WTC11 (cell line): ENCODE results near the gene NBEA. TPM values are rescaled to one million over a fixed set of nuclear protein-coding genes. Genes with fewer than 3 reads are reported as not detected.

ENCODE experiments used
- ATAC-seq: fragments of 200-7000 bp; cut with Tn5 transposase; 2 replicates; pipeline ENCODE4 v1.10.0; 2021; ENCODE audit warnings: mild to moderate bottlenecking, moderate library complexity
- CTCF ChIA-PET: fragments of 300-600 bp; sonication (Branson Sonifier 250); formaldehyde crosslinking; loops from one replicate; lab custom pipeline; 2021; ENCODE audit warnings: antibody characterized with exemption; lab: Charles Lee
- POLR2A ChIA-PET: fragments of 350-600 bp; sonication (Branson Sonifier 250); formaldehyde crosslinking; loops from one replicate; lab custom pipeline; 2021; ENCODE audit warnings: antibody characterized with exemption; lab: Charles Lee
- DNase-seq: peaks from one replicate; pipeline ENCODE4 v3.0.0; 2021; ENCODE audit warnings: low spot score
- H3K27ac Mint-ChIP-seq: 2 replicates; pipeline ENCODE4 v1.8.0; 2021; ENCODE audit warnings: mixed read lengths
- H3K27me3 Mint-ChIP-seq: 2 replicates; pipeline ENCODE4 v1.8.0; 2021; ENCODE audit warnings: low read depth, mild to moderate bottlenecking, moderate library complexity, mixed read lengths
- H3K36me3 Mint-ChIP-seq: 2 replicates; pipeline ENCODE4 v1.8.0; 2021; ENCODE audit warnings: mixed read lengths
- H3K4me1 Mint-ChIP-seq: 2 replicates; pipeline ENCODE4 v1.8.0; 2022; ENCODE audit warnings: mixed read lengths
- H3K4me3 Mint-ChIP-seq: 2 replicates; pipeline ENCODE4 v1.8.0; 2021; ENCODE audit warnings: mild to moderate bottlenecking, moderate library complexity, mixed read lengths
- H3K9me3 Mint-ChIP-seq: 2 replicates; pipeline ENCODE4 v1.8.0; 2021; ENCODE audit warnings: mixed read lengths
- ARID4B ChIP-seq: sonication (generic); formaldehyde crosslinking; IDR thresholded peaks from 2 replicates; pipeline ENCODE4 v1.8.0; 2023; ENCODE audit warnings: missing genetic modification reagents, mild to moderate bottlenecking, borderline replicate concordance
- CBFB ChIP-seq: sonication (generic); formaldehyde crosslinking; IDR thresholded peaks from 2 replicates; pipeline ENCODE4 v1.8.1; 2022; ENCODE audit warnings: mild to moderate bottlenecking, low read depth, missing genetic modification reagents
- E2F4 ChIP-seq: sonication (generic); formaldehyde crosslinking; IDR thresholded peaks from 2 replicates; pipeline ENCODE4 v1.8.1; 2022; ENCODE audit warnings: low read depth, mild to moderate bottlenecking, moderate library complexity, missing genetic modification reagents, borderline replicate concordance
- E2F5 ChIP-seq: sonication (generic); formaldehyde crosslinking; IDR thresholded peaks from 2 replicates; pipeline ENCODE4 v1.8.1; 2022; ENCODE audit warnings: mild to moderate bottlenecking, moderate library complexity, missing genetic modification reagents
- ELF4 ChIP-seq: sonication (generic); formaldehyde crosslinking; IDR thresholded peaks from 2 replicates; pipeline ENCODE4 v1.8.1; 2022; ENCODE audit warnings: low read depth, mild to moderate bottlenecking, moderate library complexity, missing genetic modification reagents
- EMX1 ChIP-seq: fragments of 250-450 bp; sonication (Bioruptor Pico); IDR thresholded peaks from 2 replicates; pipeline ENCODE4 v1.8.0; 2021; ENCODE audit warnings: mild to moderate bottlenecking
- FOXJ3 ChIP-seq: sonication (generic); formaldehyde crosslinking; IDR thresholded peaks from 2 replicates; pipeline ENCODE4 v1.9.0; 2021; ENCODE audit warnings: missing genetic modification reagents, mild to moderate bottlenecking, borderline replicate concordance
- FOXK1 ChIP-seq: sonication (generic); formaldehyde crosslinking; IDR thresholded peaks from 2 replicates; pipeline ENCODE4 v1.8.0; 2022; ENCODE audit warnings: mild to moderate bottlenecking, moderate library complexity, missing genetic modification reagents
- MLX ChIP-seq: sonication (generic); formaldehyde crosslinking; IDR thresholded peaks from 2 replicates; pipeline ENCODE4 v1.8.1; 2023; ENCODE audit warnings: mild to moderate bottlenecking, missing genetic modification reagents, moderate library complexity
- NR1H2 ChIP-seq: sonication (generic); formaldehyde crosslinking; IDR thresholded peaks from 2 replicates; pipeline ENCODE4 v1.9.0; 2021; ENCODE audit warnings: mild to moderate bottlenecking, moderate library complexity, missing genetic modification reagents
- STAT6 ChIP-seq: sonication (generic); formaldehyde crosslinking; conservative IDR thresholded peaks from 2 replicates; pipeline ENCODE4 v1.8.1; 2023; ENCODE audit warnings: mild to moderate bottlenecking, low read depth, missing genetic modification reagents, moderate library complexity
- TEAD1 ChIP-seq: sonication (generic); formaldehyde crosslinking; IDR thresholded peaks from 2 replicates; pipeline ENCODE4 v1.8.0; 2022; ENCODE audit warnings: mild to moderate bottlenecking, missing genetic modification reagents
- total RNA-seq: library from RNA; stranded (reverse); gene quantifications from 3 replicates; pipeline ENCODE4 v1.2.3, GENCODE V29; 2021
- TF ChIP-seq, protein P1 (sequence below): sonication (generic); formaldehyde crosslinking; IDR thresholded peaks from 2 replicates; pipeline ENCODE4 v1.8.0; 2022; ENCODE audit warnings: mild to moderate bottlenecking, missing genetic modification reagents
- TF ChIP-seq, protein P2 (sequence below): sonication (generic); formaldehyde crosslinking; IDR thresholded peaks from 2 replicates; pipeline ENCODE4 v1.8.0; 2023; ENCODE audit warnings: mild to moderate bottlenecking, missing genetic modification reagents
- TF ChIP-seq, protein P3 (sequence below): sonication (generic); formaldehyde crosslinking; IDR thresholded peaks from 2 replicates; pipeline ENCODE4 v1.8.1; 2023; ENCODE audit warnings: mild to moderate bottlenecking, missing genetic modification reagents

Gene NBEA
- total RNA-seq, 1 experiment from 2014 or later = 20.9 TPM

DNA sequence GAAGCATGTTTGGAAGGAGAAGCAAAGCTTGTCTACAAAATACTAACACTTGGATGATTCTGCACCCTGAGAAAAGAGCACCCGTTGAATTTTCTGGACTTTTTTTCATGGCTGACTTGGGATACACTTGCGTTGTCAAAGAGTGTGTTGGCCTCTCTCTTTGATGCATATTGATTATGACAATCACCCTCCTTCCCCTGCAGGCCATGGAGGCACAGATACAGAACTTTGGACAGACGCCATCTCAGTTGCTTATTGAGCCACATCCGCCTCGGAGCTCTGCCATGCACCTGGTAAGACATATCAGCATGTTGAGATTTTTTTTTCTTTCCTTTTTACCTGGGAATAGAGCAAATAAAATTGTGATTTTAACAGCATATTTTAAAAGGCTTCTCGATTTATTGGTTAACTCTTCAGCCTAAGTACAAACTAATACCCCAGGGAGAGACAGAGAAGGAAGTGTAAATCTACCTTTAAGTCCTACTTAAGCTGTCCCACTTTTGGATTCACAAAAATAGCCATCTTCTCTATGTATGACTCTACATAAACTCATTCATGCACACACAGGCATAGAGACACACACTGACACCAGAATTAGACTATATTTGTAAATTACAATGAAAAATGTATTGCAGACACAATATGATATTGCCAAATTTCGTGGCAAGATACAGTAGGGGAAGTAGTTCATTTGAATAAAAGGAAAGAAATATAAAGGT lies 704.1 kb downstream of the NBEA start (continued):
- no peak for TF ChIP-seq FOXJ3 (CRISPR knock-in tag)

DNA sequence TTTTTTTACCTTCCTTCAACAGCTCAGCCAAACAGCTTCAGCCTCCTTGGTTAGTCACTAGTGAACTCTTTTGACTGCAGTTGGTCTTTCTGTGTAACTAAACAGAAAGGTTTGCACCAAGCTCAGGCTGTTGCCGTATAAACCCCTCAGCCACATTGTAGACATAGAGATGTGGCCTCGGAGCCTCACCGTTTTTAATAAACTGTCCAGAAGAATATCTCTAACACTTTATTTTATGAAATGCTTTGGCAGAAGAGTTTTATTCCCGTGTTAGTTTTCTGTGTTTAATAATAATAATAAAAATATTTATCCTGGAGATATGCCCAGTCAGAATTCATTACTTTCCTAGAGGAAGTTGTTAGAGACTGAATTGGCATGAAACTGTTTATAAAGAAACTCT lies 706.1 kb downstream of the NBEA start:
- TF ChIP-seq, protein P1, sequence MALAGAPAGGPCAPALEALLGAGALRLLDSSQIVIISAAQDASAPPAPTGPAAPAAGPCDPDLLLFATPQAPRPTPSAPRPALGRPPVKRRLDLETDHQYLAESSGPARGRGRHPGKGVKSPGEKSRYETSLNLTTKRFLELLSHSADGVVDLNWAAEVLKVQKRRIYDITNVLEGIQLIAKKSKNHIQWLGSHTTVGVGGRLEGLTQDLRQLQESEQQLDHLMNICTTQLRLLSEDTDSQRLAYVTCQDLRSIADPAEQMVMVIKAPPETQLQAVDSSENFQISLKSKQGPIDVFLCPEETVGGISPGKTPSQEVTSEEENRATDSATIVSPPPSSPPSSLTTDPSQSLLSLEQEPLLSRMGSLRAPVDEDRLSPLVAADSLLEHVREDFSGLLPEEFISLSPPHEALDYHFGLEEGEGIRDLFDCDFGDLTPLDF (CRISPR knock-in tag) = no peak
- no peak for TF ChIP-seq E2F5 (CRISPR knock-in tag)
- no peak overlapping the region for H3K4me3 Mint-ChIP-seq
- H3K27me3 Mint-ChIP-seq = no peaks in the 10 kb centered on the region
- ChIA-PET CTCF (interaction anchor here (0.6 to 2.5 kb wide), 3 partner anchors 17 to 732 kb away, joined by 3 to 6 read pairs (median 4); no protein-coding TSS in a partner anchor), POLR2A (no interaction called here)
- no peaks in the 10 kb centered on the region for H3K4me1 Mint-ChIP-seq
- H3K9me3 Mint-ChIP-seq = no peaks in the 10 kb centered on the region
- no peak overlapping the region for H3K27ac Mint-ChIP-seq
- no peaks in the 10 kb centered on the region for H3K36me3 Mint-ChIP-seq
- DNase-seq (no peak), ATAC-seq (no peak)

- ChIA-PET CTCF (interaction anchor here (0.8 kb wide), 1 partner anchor 26 kb away, joined by 3 read pairs; no protein-coding TSS in a partner anchor), POLR2A (no interaction called here)
- no peak overlapping the region for H3K27ac Mint-ChIP-seq
- no peaks in the 10 kb centered on the region for H3K36me3 Mint-ChIP-seq
- H3K9me3 Mint-ChIP-seq = no peaks in the 10 kb centered on the region
- no peaks in the 10 kb centered on the region for H3K27me3 Mint-ChIP-seq
- H3K4me1 Mint-ChIP-seq = no peaks in the 10 kb centered on the region
- ATAC-seq = no peak
- H3K4me3 Mint-ChIP-seq = no peak overlapping the region
- TF ChIP-seq E2F4 (CRISPR knock-in tag) (no peak), ELF4 (CRISPR knock-in tag) (no peak), TEAD1 (CRISPR knock-in tag) (no peak), CBFB (CRISPR knock-in tag) (no peak), STAT6 (no peak), FOXK1 (CRISPR knock-in tag) (no peak), NR1H2 (CRISPR knock-in tag) (no peak), MLX (CRISPR knock-in tag) (no peak), ARID4B (CRISPR knock-in tag) (no peak), EMX1 (CRISPR knock-in tag) (no peak)
- TF ChIP-seq, protein P2, sequence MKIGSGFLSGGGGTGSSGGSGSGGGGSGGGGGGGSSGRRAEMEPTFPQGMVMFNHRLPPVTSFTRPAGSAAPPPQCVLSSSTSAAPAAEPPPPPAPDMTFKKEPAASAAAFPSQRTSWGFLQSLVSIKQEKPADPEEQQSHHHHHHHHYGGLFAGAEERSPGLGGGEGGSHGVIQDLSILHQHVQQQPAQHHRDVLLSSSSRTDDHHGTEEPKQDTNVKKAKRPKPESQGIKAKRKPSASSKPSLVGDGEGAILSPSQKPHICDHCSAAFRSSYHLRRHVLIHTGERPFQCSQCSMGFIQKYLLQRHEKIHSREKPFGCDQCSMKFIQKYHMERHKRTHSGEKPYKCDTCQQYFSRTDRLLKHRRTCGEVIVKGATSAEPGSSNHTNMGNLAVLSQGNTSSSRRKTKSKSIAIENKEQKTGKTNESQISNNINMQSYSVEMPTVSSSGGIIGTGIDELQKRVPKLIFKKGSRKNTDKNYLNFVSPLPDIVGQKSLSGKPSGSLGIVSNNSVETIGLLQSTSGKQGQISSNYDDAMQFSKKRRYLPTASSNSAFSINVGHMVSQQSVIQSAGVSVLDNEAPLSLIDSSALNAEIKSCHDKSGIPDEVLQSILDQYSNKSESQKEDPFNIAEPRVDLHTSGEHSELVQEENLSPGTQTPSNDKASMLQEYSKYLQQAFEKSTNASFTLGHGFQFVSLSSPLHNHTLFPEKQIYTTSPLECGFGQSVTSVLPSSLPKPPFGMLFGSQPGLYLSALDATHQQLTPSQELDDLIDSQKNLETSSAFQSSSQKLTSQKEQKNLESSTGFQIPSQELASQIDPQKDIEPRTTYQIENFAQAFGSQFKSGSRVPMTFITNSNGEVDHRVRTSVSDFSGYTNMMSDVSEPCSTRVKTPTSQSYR = no peak
- TF ChIP-seq, protein P3, sequence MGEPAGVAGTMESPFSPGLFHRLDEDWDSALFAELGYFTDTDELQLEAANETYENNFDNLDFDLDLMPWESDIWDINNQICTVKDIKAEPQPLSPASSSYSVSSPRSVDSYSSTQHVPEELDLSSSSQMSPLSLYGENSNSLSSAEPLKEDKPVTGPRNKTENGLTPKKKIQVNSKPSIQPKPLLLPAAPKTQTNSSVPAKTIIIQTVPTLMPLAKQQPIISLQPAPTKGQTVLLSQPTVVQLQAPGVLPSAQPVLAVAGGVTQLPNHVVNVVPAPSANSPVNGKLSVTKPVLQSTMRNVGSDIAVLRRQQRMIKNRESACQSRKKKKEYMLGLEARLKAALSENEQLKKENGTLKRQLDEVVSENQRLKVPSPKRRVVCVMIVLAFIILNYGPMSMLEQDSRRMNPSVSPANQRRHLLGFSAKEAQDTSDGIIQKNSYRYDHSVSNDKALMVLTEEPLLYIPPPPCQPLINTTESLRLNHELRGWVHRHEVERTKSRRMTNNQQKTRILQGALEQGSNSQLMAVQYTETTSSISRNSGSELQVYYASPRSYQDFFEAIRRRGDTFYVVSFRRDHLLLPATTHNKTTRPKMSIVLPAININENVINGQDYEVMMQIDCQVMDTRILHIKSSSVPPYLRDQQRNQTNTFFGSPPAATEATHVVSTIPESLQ = no peak
- DNase-seq = no peak
These were observed 707.1 kb downstream of the NBEA start for GRCh38 chr13:35649162-35649561.
